GM19372 (cell line): ENCODE data around the gene EBF3.
"Not testable (repeated sequence)": the region's sequence is repeated elsewhere in the genome, so short reads cannot be mapped to it uniquely, and the experiment has no call there.

Source experiments
- ATAC-seq: cut with Tn5 transposase; IDR thresholded peaks from one replicate; pipeline ENCODE4 v1.9.1; 2021; ENCODE audit warnings: mild to moderate bottlenecking, low read depth, moderate library complexity; ENCODE audit not compliant: unreplicated experiment

The EBF3 gene

DNA sequence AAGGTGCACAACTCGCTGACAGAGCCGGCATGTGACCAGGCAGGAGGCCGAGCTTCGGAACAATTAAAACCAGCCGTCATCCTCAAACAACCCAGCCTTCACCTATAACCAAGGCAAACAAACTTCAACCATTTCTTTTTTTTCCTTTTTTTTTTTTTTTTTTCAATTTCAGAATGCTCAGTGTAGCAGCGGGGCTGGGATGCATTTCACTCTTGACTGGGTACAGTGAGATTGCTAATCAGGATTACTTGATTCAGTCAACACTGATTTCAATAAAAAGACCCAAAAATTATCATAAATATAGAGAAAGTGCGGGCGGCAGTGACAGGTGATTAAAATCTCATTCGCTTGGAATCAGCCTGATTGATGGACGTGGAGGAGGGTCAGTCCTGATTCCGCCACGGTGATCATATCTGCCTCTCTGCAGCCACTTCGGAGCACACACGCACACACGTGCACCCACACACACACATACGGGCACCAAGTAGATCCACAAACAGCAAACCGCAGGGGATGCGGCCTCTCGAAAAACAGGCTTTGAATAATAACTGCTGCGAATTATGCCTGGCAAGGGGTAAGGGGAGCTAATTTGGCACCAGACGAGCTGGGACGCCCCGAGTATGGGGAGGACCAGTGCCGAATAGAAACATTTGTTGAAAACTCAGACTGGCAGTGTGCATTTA lies 31.2 kb downstream of the EBF3 start:
- ATAC-seq, result no peak

- no peak for ATAC-seq
These were observed 31.9 kb downstream of the EBF3 start for GRCh38 chr10:129932182-129932581.

DNA sequence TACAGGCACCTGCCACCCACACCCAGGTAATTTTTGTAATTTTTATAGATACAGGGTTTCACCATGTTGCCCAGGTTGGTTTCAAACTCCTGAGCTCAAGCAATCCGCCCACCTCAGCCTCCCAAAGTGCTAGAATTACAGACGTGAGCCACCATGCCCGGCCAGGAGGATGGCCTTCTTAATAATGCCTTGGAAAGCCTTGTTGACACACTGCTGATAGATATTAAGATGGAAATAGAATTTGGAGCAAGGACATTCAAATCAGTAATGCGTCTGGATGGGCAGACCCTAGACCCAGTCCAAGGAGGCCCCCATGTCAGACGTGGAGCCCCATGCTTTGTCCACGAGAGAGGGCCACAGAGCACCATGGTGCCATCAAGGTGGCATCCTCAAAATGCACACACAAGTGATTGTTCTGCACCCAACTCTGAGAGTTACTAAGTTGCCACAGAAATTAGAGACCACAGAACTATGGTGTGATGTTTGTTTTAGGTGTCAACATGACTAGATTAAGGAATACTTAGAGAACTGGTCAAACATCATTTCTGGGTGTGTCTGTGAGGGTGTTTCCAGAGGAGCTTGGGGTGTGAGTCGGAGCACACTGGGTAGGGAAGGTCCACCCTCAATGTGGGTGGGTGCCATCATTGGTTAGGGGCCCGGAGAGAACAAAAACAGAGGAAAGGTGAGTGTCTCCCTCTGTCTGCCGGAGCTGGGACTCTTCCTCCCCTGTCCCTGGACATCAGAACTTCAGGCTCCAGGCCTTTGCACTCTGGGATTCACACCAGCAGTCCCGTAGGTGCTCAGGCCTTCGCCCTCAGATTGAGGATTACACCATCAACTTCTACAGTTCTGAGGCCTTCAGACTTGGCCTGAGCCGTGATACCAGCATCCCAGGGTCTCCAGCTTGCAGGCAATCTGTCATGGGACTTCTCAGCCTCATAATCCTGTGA lies 34.5 kb downstream of the EBF3 start:
- no peak for ATAC-seq

GRCh38 chr10:129927351-129928120 lies 36.5 kb downstream of the EBF3 start:
- no peak for ATAC-seq

- no peak for ATAC-seq
These were observed 37.7 kb downstream of the EBF3 start for GRCh38 chr10:129926066-129927055.

DNA sequence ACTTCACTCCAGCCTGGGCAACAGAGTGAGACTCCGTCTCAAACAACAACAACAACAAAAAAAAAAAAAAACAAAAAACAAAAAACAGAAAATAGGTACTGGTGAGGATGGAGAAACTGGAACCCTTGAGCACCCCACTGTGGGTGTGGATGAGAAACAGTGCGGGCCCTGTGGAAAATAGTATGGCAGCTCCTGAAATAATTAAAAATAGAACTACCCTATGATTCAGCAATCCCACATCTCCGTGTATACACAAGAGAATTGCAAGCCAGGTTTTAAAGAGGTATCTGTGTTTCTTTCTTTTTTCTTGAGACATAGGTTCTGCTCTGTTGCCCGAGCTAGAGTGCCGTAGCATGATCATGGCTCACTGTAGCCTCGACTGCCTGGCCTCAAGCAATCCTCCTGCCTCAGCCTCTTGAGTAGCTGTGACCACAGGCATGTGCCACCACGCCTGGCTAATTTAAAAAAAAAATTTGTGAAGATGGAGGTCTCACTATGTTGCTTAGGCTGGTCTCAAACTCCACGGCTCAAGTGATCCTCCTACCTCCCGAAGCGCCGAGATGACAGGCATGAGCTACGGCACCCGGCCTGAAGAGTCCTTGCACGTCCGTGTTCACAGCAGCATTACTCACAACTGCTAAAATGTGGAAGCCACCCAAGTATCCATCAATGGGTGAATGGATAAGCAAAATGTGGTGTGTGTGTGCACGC lies 39.5 kb downstream of the EBF3 start:
- ATAC-seq, result no peak

- no peak for ATAC-seq
These were observed 41.4 kb downstream of the EBF3 start for GRCh38 chr10:129922598-129923123.

DNA sequence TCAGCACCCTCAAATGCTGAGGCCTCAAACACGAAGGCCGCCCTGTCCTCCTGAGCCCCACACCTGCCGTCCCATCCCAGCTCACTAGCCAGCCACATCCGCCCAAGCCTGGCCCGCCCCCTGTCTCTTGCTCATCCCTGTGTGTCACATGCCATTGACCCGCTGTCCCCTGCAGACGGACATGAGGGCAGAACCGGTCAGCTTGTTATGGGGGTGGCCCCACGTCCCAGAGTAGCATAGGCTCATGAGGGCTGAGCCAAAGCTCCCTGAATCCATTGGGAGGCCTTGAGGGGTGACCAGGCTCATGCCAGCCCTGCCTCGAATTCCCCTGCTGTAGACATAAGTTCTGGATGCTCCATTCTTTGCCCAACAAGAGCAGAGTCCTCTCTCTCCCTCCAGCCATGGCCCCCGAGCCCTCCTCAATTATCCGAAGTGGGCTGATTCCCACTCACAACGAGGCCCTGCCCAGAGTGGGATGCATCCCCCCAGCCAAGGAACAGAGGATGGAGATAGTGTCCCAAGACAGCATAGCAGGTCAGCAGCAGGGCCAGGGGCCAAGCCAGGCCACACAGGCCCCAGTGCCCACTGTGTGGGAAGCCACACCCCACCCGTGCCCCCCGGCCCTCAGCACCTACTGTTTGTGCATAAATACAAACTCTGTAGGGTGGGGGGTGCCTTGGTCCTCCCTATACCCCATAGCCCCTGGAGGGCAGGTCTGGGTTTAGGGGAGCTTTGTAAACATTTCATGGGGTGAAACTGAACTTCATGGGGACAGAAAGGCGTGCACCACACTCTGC lies 42.1 kb downstream of the EBF3 start:
- no peak for ATAC-seq

DNA sequence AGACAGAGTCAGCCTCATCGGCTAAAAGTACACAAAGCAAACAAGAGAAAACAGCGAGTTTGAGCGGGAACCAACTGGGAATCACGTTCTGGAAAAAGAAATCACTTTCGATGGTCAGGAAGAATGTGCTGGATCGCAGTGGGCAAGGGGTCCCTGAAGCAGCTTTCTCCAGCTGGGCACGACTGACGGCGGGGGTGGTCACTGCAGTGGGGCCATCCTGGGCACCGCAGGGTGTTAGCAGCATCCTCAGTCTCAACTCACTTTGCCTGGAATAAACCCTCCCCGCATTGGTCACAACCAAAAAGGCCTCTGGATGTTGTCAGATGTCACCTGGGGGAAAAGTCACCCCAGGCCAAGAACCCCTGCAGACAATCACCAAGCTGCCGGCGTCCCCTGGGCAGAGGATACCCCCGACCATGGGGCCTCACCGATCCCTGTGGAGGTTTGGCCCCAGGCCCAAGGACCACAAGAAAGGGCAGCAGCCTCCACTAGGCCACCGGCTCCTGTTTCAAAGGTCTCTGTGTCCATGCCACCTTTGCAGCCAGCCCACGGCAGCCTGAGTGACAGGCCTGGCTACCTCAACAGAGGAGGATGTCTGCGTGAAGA lies 42.9 kb downstream of the EBF3 start:
- no peak for ATAC-seq

DNA sequence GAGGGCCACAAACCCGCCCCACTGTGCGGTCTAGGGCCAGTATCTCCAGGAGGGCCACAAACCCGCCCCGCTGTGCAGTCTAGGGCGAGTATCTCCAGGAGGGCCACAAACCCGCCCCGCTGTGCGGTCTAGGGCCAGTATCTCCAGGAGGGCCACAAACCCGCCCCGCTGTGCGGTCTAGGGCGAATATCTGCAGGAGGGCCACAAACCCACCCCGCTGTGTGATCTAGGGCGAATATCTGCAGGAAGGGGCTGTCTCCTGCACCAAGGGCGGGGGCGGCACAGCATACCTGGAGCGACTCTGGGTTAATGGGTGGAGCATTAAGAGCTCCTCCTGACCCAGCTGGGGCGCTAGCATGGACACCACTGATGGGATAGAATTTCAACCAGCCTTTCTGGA lies 43.9 kb downstream of the EBF3 start:
- ATAC-seq, result not testable (repeated sequence)

- no peak for ATAC-seq
These were observed 44.7 kb downstream of the EBF3 start for GRCh38 chr10:129919358-129919757.

DNA sequence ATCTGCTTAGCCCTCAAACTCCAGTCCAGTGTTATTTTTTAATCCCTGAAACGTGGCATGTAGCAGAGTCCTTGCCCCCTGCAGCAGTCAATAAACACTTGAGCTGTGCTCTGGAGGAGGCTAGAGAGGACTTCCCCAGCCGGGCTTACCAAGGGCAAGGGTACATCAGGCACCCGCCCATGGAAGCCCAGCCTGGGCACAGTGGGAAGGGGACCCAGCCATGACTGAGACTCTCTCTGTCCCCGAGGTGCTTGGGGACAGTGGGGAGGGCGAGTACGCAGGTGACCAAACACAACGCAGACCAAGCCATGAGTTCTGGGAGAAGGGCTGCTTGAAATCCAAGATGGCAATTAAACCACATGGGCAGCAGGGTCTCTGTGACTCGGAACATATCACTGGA lies 45.2 kb downstream of the EBF3 start:
- no peak for ATAC-seq

DNA sequence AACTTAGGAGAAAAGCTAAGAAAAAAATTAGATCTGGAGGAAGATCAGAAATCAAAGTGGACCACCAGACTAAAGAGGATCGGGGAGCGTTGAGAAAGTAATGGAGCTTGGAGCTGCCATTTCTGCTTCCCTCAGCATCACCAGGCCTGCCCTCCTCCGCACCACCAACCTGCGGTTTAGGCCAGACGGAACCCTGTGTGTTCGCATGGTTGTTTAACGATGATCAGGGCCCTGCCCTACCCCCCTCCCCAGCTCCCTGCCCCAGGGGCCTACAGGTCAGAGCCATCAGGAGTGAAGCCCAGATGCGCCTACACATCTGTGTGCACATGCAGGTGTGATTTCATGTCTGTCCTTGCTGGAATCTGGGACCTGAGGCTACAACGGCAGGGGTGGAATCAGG lies 45.7 kb downstream of the EBF3 start:
- no peak for ATAC-seq

DNA sequence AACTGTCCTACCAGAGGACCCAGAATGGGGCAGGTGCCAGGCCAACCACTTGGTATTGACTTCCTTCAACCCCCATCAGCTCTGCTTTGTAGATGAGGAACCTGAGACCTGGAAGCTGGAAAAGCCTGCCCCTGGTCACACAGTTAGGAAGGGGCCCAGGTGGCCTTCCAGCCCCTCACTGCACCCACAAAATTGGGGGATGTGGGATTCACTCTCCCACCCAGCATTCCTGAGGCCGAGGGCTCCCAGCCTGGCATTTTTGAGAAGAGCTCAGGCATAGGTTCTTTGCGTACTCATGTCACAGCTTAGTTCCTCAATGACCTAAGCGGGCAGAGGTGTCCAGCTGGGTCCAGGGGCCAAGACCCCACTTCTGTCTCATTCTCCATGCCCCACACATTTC lies 46.1 kb downstream of the EBF3 start:
- ATAC-seq, result no peak

DNA sequence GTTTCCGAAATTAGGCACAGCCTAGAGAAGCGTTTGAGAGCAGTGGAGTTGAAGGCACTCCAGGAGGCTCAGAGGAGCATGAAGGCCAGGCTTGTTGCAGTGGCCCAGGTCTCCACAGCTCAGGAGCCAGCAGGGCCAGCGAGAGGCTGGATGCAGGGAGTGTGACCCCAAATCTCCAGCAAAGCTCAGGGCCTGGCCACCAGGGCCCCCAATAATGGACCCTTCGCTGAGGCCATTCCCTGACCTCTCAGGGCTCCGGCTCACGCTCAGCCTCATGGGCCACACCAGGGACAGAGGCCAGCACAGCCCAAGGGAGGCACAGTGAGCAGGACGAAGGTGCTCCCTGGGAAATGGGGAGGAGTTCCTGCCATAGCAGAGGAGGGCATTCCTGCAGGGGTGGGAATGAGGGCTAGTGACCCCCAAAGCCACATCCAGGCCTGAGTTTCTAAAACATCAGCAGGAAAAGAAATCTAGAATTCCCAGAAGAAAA lies 47.5 kb downstream of the EBF3 start:
- ATAC-seq, result no peak

- no peak for ATAC-seq
These were observed 48.3 kb downstream of the EBF3 start for GRCh38 chr10:129915526-129916378.

DNA sequence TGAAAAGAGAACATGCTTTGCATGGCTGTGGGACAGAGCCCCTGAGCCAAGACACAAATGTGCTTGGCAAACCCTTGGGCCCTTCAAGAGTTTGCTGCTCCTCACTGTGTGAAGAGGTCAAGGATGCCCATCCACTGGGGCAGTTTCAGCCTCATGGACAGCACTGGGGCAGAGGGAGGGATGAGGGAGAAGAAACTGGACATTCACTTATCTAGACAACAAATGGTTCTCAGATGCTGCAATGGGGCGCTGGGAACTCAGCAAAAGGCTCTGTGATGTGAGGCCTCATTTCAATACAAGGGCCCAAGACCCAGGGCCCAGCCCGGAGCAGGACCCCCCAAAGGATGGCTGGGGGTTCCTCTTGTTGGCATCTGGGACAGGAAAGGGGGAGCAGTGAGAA lies 49.1 kb downstream of the EBF3 start:
- no peak for ATAC-seq
